Esophagus squamous epithelium (tissue), 4 donors: Measurements from ENCODE around the gene SMIM35.

Source experiments
- CTCF ChIP-seq, 6 experiments: fragments of 450-650 bp in 4 of 6; fragments of 200-600 bp in 2 of 6; sonication (generic) in 2 of 6; IDR thresholded peaks; one replicate each; pipeline ENCODE4 v1.5.1; 2016 to 2019; ENCODE audit warnings: antibody characterized with exemption in 6 of 6, mild to moderate bottlenecking in 4 of 6, moderate library complexity in 4 of 6
- POLR2A ChIP-seq, 4 donors: fragments of 450-650 bp; IDR thresholded peaks; one replicate each; pipeline ENCODE4 v1.6.1; 2017; ENCODE audit warnings: antibody characterized with exemption in 4 of 4, mild to moderate bottlenecking in 4 of 4, moderate library complexity in 3 of 4

GRCh38 chr11:118126082-118126838, 39.5 kb upstream of the SMIM35 start:
- TF ChIP-seq POLR2A (IDR thresholded peaks at IDR 0.05), result no peak
- no peak for TF ChIP-seq CTCF (IDR thresholded peaks at IDR 0.05)
